Suprapubic skin (tissue), 4 donors: Measurements from ENCODE around the gene OR5K4. TPM values are rescaled to one million over a fixed set of nuclear protein-coding genes. Genes with fewer than 3 reads are reported as not detected.

Experiments used
- DNase-seq, 2 donors: peaks; one replicate each; pipeline ENCODE4 v3.0.0-alpha.2; 2019; ENCODE audit warnings: low spot score in 2 of 2
- H3K27ac ChIP-seq: fragments of 200-600 bp; sonication (generic); one replicate; pipeline ENCODE4 v1.5.1; 2019
- H3K27me3 ChIP-seq: fragments of 200-600 bp; sonication (generic); one replicate; pipeline ENCODE4 v1.5.1; 2019
- H3K36me3 ChIP-seq: fragments of 200-600 bp; sonication (generic); one replicate; pipeline ENCODE4 v1.5.1; 2019
- H3K4me1 ChIP-seq: fragments of 200-600 bp; sonication (generic); one replicate; pipeline ENCODE4 v1.5.1; 2019
- H3K4me3 ChIP-seq: fragments of 200-600 bp; sonication (generic); one replicate; pipeline ENCODE4 v1.5.1; 2019; ENCODE audit warnings: mild to moderate bottlenecking
- H3K9me3 ChIP-seq: fragments of 200-600 bp; sonication (generic); one replicate; pipeline ENCODE4 v1.5.1; 2019
- EP300 ChIP-seq: sonication (generic); formaldehyde crosslinking; IDR thresholded peaks from one replicate; pipeline ENCODE4 v1.6.1; 2017; ENCODE audit warnings: antibody characterized with exemption
- POLR2A ChIP-seq, 2 donors: fragments of 450-650 bp; IDR thresholded peaks; one replicate each; pipeline ENCODE4 v1.6.1; 2017; ENCODE audit warnings: antibody characterized with exemption in 2 of 2, mild to moderate bottlenecking in 2 of 2, moderate library complexity in 2 of 2
- POLR2AphosphoS5 ChIP-seq, 3 donors: sonication (generic); formaldehyde crosslinking; IDR thresholded peaks; one replicate each; pipeline ENCODE4 v1.6.1; 2017; ENCODE audit warnings: antibody characterized with exemption in 3 of 3
- WGBS: methylation state at CpG from one replicate; pipeline ENCODE4 v1.1.5; 2018; 5-methylcytosine and 5-hydroxymethylcytosine counted together
- total RNA-seq, 4 donors: library from RNA; depleted of rRNA; stranded (reverse); fragments of >200 nt; gene quantifications; one replicate each; pipeline ENCODE4 v1.1.0, GENCODE V29; 2016
- TF ChIP-seq, protein P1 (sequence below), 2 donors: fragments of 200-600 bp in 1 of 2; fragments of 450-650 bp in 1 of 2; sonication (generic) in 1 of 2; IDR thresholded peaks; one replicate each; pipeline ENCODE4 v1.5.1; 2016 to 2019; ENCODE audit warnings: antibody characterized with exemption in 2 of 2, mild to moderate bottlenecking in 1 of 2, moderate library complexity in 1 of 2

OR5K4 gene
- total RNA-seq, 4 donors from 2014 or later = not detected

DNA sequence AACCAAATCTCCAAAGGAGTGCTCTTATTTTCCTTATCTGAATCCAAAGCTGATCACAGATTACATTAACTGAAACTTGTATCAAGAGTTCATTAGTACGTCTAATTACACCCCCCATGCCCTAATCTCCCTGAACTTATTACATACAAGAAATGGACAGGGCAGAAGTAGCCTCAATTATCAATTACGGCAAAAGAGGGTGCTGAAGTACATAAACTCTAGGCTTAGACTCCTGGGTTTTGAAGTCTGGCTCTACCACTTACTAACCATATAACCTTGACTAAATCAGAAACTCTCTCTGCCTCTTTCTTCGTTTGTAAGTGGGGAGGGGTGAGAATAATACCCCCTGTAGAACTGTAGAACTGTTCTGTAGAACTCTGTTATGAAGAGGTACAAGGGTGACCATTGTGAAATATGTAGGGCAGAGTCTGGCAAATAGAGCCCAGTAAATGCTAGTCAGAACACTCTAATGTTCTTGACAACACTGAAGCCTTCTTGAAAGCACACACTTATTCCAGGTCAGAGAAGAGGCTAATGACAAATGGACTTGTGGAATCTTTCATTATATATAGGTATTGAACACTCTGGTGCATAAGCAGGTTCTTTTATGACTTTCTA is 19.6 kb upstream of the OR5K4 start:
- Histone ChIP-seq H3K9me3 (no peaks in the 10 kb centered on the region), H3K27ac (no peak overlapping the region), H3K4me3 (no peak overlapping the region), H3K27me3 (no peaks in the 10 kb centered on the region), H3K4me1 (no peaks in the 10 kb centered on the region), H3K36me3 (no peaks in the 10 kb centered on the region)
- no peak for DNase-seq
- 47% methylated on average over 3 of the region's 3 CpGs for WGBS
- TF ChIP-seq, protein P1, sequence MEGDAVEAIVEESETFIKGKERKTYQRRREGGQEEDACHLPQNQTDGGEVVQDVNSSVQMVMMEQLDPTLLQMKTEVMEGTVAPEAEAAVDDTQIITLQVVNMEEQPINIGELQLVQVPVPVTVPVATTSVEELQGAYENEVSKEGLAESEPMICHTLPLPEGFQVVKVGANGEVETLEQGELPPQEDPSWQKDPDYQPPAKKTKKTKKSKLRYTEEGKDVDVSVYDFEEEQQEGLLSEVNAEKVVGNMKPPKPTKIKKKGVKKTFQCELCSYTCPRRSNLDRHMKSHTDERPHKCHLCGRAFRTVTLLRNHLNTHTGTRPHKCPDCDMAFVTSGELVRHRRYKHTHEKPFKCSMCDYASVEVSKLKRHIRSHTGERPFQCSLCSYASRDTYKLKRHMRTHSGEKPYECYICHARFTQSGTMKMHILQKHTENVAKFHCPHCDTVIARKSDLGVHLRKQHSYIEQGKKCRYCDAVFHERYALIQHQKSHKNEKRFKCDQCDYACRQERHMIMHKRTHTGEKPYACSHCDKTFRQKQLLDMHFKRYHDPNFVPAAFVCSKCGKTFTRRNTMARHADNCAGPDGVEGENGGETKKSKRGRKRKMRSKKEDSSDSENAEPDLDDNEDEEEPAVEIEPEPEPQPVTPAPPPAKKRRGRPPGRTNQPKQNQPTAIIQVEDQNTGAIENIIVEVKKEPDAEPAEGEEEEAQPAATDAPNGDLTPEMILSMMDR (IDR thresholded peaks at IDR 0.05) = no peak
- TF ChIP-seq EP300 (no peak), POLR2AphosphoS5 (IDR thresholded peaks at IDR 0.05) (no peak), POLR2A (IDR thresholded peaks at IDR 0.05) (no peak)

DNA sequence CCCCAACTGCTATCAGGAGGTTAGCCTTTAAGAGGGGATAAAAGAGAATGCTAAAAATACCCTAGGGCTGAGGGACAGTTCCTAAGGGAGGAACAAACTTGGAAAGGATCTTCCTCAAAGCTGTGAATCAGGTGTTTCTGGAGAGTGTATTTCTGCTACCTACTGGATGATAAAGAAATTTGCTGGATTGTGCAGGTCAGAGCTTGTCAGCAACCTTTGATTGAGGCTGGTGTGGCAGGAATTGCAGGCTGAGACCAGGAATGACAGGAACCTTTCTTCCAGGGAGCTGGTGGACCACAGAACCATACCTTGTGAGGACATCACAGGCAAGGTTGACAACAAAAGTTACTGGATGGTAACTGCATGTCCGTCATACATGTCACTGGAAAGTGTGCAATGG is 14.6 kb upstream of the OR5K4 start:
- Histone ChIP-seq H3K36me3 (no peaks in the 10 kb centered on the region), H3K27ac (no peak overlapping the region), H3K27me3 (no peaks in the 10 kb centered on the region), H3K9me3 (no peaks in the 10 kb centered on the region), H3K4me3 (no peak overlapping the region), H3K4me1 (no peaks in the 10 kb centered on the region)
- no peak for DNase-seq
- WGBS = 84% methylated on average over 1 of the region's 1 CpG
- TF ChIP-seq EP300 (no peak), POLR2AphosphoS5 (IDR thresholded peaks at IDR 0.05) (no peak), POLR2A (IDR thresholded peaks at IDR 0.05) (no peak)
- TF ChIP-seq, protein P1 (IDR thresholded peaks at IDR 0.05) = no peak

DNA sequence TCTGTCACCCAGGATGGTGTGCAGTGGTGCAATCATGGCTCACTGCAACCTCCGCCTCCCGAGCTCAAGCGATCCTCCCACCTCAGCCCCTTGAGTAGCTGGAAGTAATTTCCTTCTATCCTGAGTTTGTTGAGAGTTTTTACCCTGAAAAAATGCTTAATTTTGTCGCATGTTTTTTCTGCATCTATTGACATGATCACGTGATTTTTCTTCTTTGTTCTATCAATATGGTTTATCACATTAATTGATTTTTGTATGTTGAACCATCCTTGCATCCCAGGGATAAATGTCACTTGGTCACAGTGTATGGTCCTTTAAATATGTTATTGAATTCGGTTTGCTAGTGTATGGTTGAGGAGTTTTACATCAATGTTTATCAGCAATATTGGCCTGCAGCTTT is 11.9 kb upstream of the OR5K4 start:
- Histone ChIP-seq H3K4me1 (no peaks in the 10 kb centered on the region), H3K27ac (no peak overlapping the region), H3K36me3 (no peaks in the 10 kb centered on the region), H3K27me3 (no peaks in the 10 kb centered on the region), H3K4me3 (no peak overlapping the region), H3K9me3 (no peaks in the 10 kb centered on the region)
- DNase-seq = no peak
- TF ChIP-seq POLR2AphosphoS5 (IDR thresholded peaks at IDR 0.05) (no peak), EP300 (no peak), POLR2A (IDR thresholded peaks at IDR 0.05) (no peak)
- TF ChIP-seq, protein P1 (IDR thresholded peaks at IDR 0.05) = no peak
- 82% methylated on average over 6 of the region's 6 CpGs for WGBS

DNA sequence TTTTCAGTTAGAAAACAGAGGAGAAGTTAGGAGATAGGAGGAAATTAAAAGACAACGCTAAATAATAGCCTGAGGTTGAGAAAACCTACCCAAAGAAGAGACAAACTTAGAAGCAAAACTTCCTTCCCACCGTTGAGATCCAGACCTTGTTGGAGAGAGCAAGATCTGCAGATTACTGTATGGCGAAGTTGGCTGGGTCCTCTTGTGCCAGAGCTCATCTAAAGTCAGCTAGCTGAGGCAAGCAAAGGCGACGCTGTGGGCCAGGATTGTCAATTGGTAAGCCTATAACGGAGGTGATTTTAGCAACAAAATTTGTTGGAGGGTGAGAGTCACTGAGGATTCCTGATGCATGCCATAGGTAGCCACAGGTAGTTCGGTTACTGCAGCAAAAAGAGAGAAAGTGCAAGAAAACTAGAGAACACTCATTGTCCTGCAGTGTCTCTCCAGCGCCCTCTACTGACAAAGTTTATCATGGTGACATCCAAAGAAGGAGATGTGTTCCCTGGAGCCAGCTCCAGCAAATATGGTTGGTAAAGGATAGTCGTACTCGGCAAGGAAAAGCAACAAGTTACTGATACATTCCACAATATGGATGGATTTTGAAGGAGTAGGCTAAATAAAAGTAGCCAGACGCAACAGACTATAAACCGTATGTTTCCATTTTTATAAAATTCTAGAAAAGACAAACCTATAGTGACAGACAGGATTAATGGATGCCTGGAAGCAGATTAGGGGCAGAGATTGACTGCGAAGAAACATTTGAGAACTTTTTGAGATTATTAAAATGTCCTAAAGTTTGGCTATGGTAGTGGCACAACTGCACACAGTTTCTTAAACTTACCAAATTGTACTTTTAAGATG is 9.8 kb upstream of the OR5K4 start:
- H3K9me3 ChIP-seq = no peaks in the 10 kb centered on the region
- WGBS = 61% methylated on average over 13 of the region's 13 CpGs
- H3K27ac ChIP-seq = no peak overlapping the region
- no peaks in the 10 kb centered on the region for H3K27me3 ChIP-seq
- no peak overlapping the region for H3K4me3 ChIP-seq
- H3K4me1 ChIP-seq = no peaks in the 10 kb centered on the region
- TF ChIP-seq, protein P1 (IDR thresholded peaks at IDR 0.05) = peak in 1 of 2 donors; percentile 29
- TF ChIP-seq POLR2AphosphoS5 (IDR thresholded peaks at IDR 0.05) (no peak), EP300 (no peak)
- H3K36me3 ChIP-seq = no peaks in the 10 kb centered on the region
- no peak for DNase-seq

DNA sequence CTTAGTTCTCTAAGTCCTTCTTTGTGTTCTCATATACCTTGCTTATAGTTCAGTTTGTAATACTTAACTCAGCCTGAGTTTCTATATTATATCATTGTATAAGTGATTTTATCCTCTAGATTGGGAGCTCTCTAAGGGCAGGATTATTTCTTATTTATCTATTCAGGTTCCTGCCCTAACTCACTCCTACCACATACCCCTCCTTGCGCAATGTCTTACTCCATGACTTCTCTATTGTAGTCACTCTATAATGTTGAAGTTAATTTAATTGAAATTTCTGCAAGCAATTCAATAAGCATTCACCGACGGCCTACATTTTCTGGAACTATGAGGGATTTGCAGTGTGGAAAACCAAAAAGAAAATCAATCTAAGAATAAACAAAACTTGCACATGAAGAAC is 3.6 kb upstream of the OR5K4 start:
- TF ChIP-seq, protein P1 (IDR thresholded peaks at IDR 0.05) = no peak
- TF ChIP-seq POLR2A (IDR thresholded peaks at IDR 0.05) (no peak), POLR2AphosphoS5 (IDR thresholded peaks at IDR 0.05) (no peak), EP300 (no peak)
- no peaks in the 10 kb centered on the region for H3K36me3 ChIP-seq
- H3K9me3 ChIP-seq = no peaks in the 10 kb centered on the region
- WGBS = 93% methylated on average over 3 of the region's 3 CpGs
- no peaks in the 10 kb centered on the region for H3K4me1 ChIP-seq
- H3K27me3 ChIP-seq = no peaks in the 10 kb centered on the region
- H3K4me3 ChIP-seq = no peak overlapping the region
- no peak overlapping the region for H3K27ac ChIP-seq
- no peak for DNase-seq
